ENCODE data around the gene SULT1A3. TPM values are rescaled to one million over a fixed set of nuclear protein-coding genes. Genes with fewer than 3 reads are reported as not detected.

SULT1A3 gene
- total and polyA plus RNA-seq, 7 experiments from 2014 or later = 0.51 to 34.8 (median 26.1) TPM

GRCh38 chr16:30179931-30180330 is 19.1 kb upstream of the SULT1A3 start:
- peaks cover 0 to 10% (median 8%) of the 10 kb centered on the region in 3 experiments for H3K36me3 ChIP-seq (ENCODE audit: control insufficient read depth in 2 of 3, insufficient read depth in 3 of 3, low read length in 3 of 3)
- Mint-ChIP-seq H3K4me1 (peaks cover 8 to 17% (median 14%) of the 10 kb centered on the region in 7 donors), H3K27ac (peak overlapping the region in 3 of 9 donors; percentile 5 to 30 (median 22)), H3K9me3 (no peaks in the 10 kb centered on the region), H3K4me3 (no peak overlapping the region), H3K36me3 (peaks cover 0 to 11% (median 9%) of the 10 kb centered on the region in 5 donors), H3K27me3 (no peaks in the 10 kb centered on the region)
- ATAC-seq = no peak
- no peaks in the 10 kb centered on the region for H3K27me3 ChIP-seq (ENCODE audit: control insufficient read depth in 2 of 2, insufficient read depth in 2 of 2, low read length in 2 of 2)
- no peak overlapping the region for H3K27ac ChIP-seq (ENCODE audit: low read depth, low read length)
- no peak for DNase-seq
- intact Hi-C loops (cut with micrococcal nuclease) = no loop called here
- CTCF ChIA-PET = interaction anchor here (0.6 to 1.0 kb wide), 4 partner anchors 78 to 482 kb away, joined by 3 to 4 read pairs (median 3); no protein-coding TSS in a partner anchor
- no peaks in the 10 kb centered on the region for H3K9me3 ChIP-seq (ENCODE audit: control insufficient read depth in 2 of 3, low read length in 3 of 3)
- peaks cover 9% of the 10 kb centered on the region in 2 donors for H3K4me1 ChIP-seq (ENCODE audit: control insufficient read depth in 2 of 2, insufficient read depth in 2 of 2, low read length in 2 of 2)
- no peak overlapping the region for H3K4me3 ChIP-seq (ENCODE audit: low read length)
- POLR2A ChIA-PET = interaction anchor here (0.6 to 1.5 kb wide), 4 partner anchors 65 to 371 kb away, joined by 3 to 8 read pairs (median 4); no protein-coding TSS in a partner anchor

GRCh38 chr16:30180741-30181140 is 18.3 kb upstream of the SULT1A3 start:
- peaks cover 9 to 13% of the 10 kb centered on the region in 2 donors for H3K4me1 ChIP-seq (ENCODE audit: control insufficient read depth in 2 of 2, insufficient read depth in 2 of 2, low read length in 2 of 2)
- H3K4me3 Mint-ChIP-seq = peak overlapping the region in 2 of 10 donors; percentile 37 to 72
- ATAC-seq (no peak), DNase-seq (no peak)
- H3K27me3 ChIP-seq (ENCODE audit: control insufficient read depth in 2 of 2, insufficient read depth in 2 of 2, low read length in 2 of 2) = no peaks in the 10 kb centered on the region
- peaks cover 10 to 19% (median 14%) of the 10 kb centered on the region in 7 donors for H3K4me1 Mint-ChIP-seq
- H3K27ac Mint-ChIP-seq = peak overlapping the region in 4 of 9 donors; percentile 25 to 65 (median 47)
- H3K4me3 ChIP-seq (ENCODE audit: low read length) = no peak overlapping the region
- H3K27ac ChIP-seq (ENCODE audit: low read depth, low read length) = no peak overlapping the region
- intact Hi-C loops (cut with micrococcal nuclease) = no loop called here
- no peaks in the 10 kb centered on the region for H3K9me3 Mint-ChIP-seq
- ChIA-PET POLR2A (interaction anchor here (0.8 to 7.7 kb wide), 3 partner anchors 64 to 133 kb away, joined by 3 to 116 read pairs (median 4); partner anchors contain the start of gene GDPD3), CTCF (interaction anchor here (0.7 to 1.0 kb wide), 2 partner anchors 88 to 482 kb away, joined by 3 read pairs; no protein-coding TSS in a partner anchor)
- H3K27me3 Mint-ChIP-seq = no peaks in the 10 kb centered on the region
- peaks cover 0 to 18% (median 10%) of the 10 kb centered on the region in 5 donors for H3K36me3 Mint-ChIP-seq
- H3K9me3 ChIP-seq (ENCODE audit: control insufficient read depth in 2 of 3, low read length in 3 of 3) = no peaks in the 10 kb centered on the region
- peaks cover 0 to 17% (median 8%) of the 10 kb centered on the region in 3 experiments for H3K36me3 ChIP-seq (ENCODE audit: control insufficient read depth in 2 of 3, insufficient read depth in 3 of 3, low read length in 3 of 3)

- Histone ChIP-seq H3K36me3 (ENCODE audit: control insufficient read depth in 2 of 3, insufficient read depth in 3 of 3, low read length in 3 of 3) (peaks cover 9 to 35% (median 26%) of the 10 kb centered on the region in 3 experiments), H3K27ac (ENCODE audit: low read depth, low read length) (peak within 1 kb of the TSS; percentile 85), H3K4me3 (ENCODE audit: low read length) (peak within 1 kb of the TSS; percentile 100), H3K4me1 (ENCODE audit: control insufficient read depth in 2 of 2, insufficient read depth in 2 of 2, low read length in 2 of 2) (peaks cover 28 to 36% of the 10 kb centered on the region in 2 donors), H3K27me3 (ENCODE audit: control insufficient read depth in 2 of 2, insufficient read depth in 2 of 2, low read length in 2 of 2) (no peaks in the 10 kb centered on the region), H3K9me3 (ENCODE audit: control insufficient read depth in 2 of 3, low read length in 3 of 3) (no peaks in the 10 kb centered on the region)
- intact Hi-C loops (cut with micrococcal nuclease) = loop anchor here in 1 of 2 donors (1.0 kb wide), 4 partner anchors 40 to 118 kb away; partner anchors contain the start of genes ALDOA, MAPK3 and YPEL3
- DNase-seq (peak; percentile 71 to 89 (median 85)), ATAC-seq (peak; percentile 72)
- peaks cover 19 to 36% (median 28%) of the 10 kb centered on the region in 7 donors for H3K4me1 Mint-ChIP-seq
- POLR2A ChIA-PET = interaction anchor here (0.5 to 7.7 kb wide), 44 partner anchors 8 to 475 kb away, joined by 3 to 216 read pairs (median 4); partner anchors contain the start of genes ALDOA, FBRS, GDPD3 and KCTD13
- H3K4me3 Mint-ChIP-seq = peak within 1 kb of the TSS; percentile 96 to 99 (median 98)
- H3K9me3 Mint-ChIP-seq = peaks cover 0 to 5% (median 0%) of the 10 kb centered on the region in 11 donors
- peak within 1 kb of the TSS; percentile 91 to 97 (median 96) for H3K27ac Mint-ChIP-seq
- peaks cover 4 to 38% (median 21%) of the 10 kb centered on the region in 5 donors for H3K36me3 Mint-ChIP-seq
- CTCF ChIA-PET = interaction anchor here (0.6 to 1.0 kb wide), 3 partner anchors 40 to 89 kb away, joined by 3 to 4 read pairs (median 3); no protein-coding TSS in a partner anchor
- no peaks in the 10 kb centered on the region for H3K27me3 Mint-ChIP-seq
Measured at GRCh38 chr16:30183233-30184095, 15.6 kb upstream of the SULT1A3 start, which contains the start of gene CORO1A. Gene CORO1A, plus strand, starts transcription at chr16:30183602. Its CDS starts 1,608 bp downstream, at chr16:30185210.

GRCh38 chr16:30184096-30184890 is 14.8 kb upstream of the SULT1A3 start:
- H3K27me3 Mint-ChIP-seq = no peaks in the 10 kb centered on the region
- peak overlapping the region; percentile 100 for H3K4me3 ChIP-seq (ENCODE audit: low read length)
- peak overlapping the region; percentile 91 to 97 (median 96) for H3K27ac Mint-ChIP-seq
- peaks cover 19 to 36% (median 28%) of the 10 kb centered on the region in 7 donors for H3K4me1 Mint-ChIP-seq
- DNase-seq (peak; percentile 45 to 91 (median 88)), ATAC-seq (peak; percentile 65)
- ChIA-PET CTCF (interaction anchor here (0.6 to 1.0 kb wide), 5 partner anchors 41 to 225 kb away, joined by 3 to 4 read pairs (median 3); no protein-coding TSS in a partner anchor), POLR2A (interaction anchor here (0.6 to 7.7 kb wide), 39 partner anchors 8 to 466 kb away, joined by 3 to 216 read pairs (median 4); partner anchors contain the start of genes ALDOA, GDPD3, KIF22 and MAPK3)
- H3K27me3 ChIP-seq (ENCODE audit: control insufficient read depth in 2 of 2, insufficient read depth in 2 of 2, low read length in 2 of 2) = no peaks in the 10 kb centered on the region
- no peaks in the 10 kb centered on the region for H3K9me3 ChIP-seq (ENCODE audit: control insufficient read depth in 2 of 3, low read length in 3 of 3)
- peaks cover 4 to 38% (median 21%) of the 10 kb centered on the region in 5 donors for H3K36me3 Mint-ChIP-seq
- peak overlapping the region; percentile 85 for H3K27ac ChIP-seq (ENCODE audit: low read depth, low read length)
- H3K36me3 ChIP-seq (ENCODE audit: control insufficient read depth in 2 of 3, insufficient read depth in 3 of 3, low read length in 3 of 3) = peaks cover 9 to 35% (median 26%) of the 10 kb centered on the region in 3 experiments
- intact Hi-C loops (cut with micrococcal nuclease) = no loop called here
- peaks cover 0 to 5% (median 0%) of the 10 kb centered on the region in 11 donors for H3K9me3 Mint-ChIP-seq
- peak overlapping the region; percentile 96 to 99 (median 98) for H3K4me3 Mint-ChIP-seq
- H3K4me1 ChIP-seq (ENCODE audit: control insufficient read depth in 2 of 2, insufficient read depth in 2 of 2, low read length in 2 of 2) = peaks cover 28 to 36% of the 10 kb centered on the region in 2 donors

- no peaks in the 10 kb centered on the region for H3K27me3 ChIP-seq (ENCODE audit: control insufficient read depth in 2 of 2, insufficient read depth in 2 of 2, low read length in 2 of 2)
- H3K4me3 ChIP-seq (ENCODE audit: low read length) = peak overlapping the region; percentile 100
- H3K36me3 Mint-ChIP-seq = peaks cover 4 to 38% (median 21%) of the 10 kb centered on the region in 5 donors
- H3K4me1 ChIP-seq (ENCODE audit: control insufficient read depth in 2 of 2, insufficient read depth in 2 of 2, low read length in 2 of 2) = peaks cover 28 to 36% of the 10 kb centered on the region in 2 donors
- POLR2A ChIA-PET = interaction anchor here (0.6 to 7.7 kb wide), 31 partner anchors 9 to 474 kb away, joined by 3 to 216 read pairs (median 4); partner anchors contain the start of genes ALDOA, C16orf54, GDPD3 and KIF22
- H3K27me3 Mint-ChIP-seq = no peaks in the 10 kb centered on the region
- H3K4me1 Mint-ChIP-seq = peaks cover 19 to 36% (median 28%) of the 10 kb centered on the region in 7 donors
- H3K9me3 ChIP-seq (ENCODE audit: control insufficient read depth in 2 of 3, low read length in 3 of 3) = no peaks in the 10 kb centered on the region
- intact Hi-C loops (cut with micrococcal nuclease) = no loop called here
- DNase-seq (peak in 3 of 9 donors; percentile 14 to 38 (median 14)), ATAC-seq (no peak)
- peaks cover 9 to 35% (median 26%) of the 10 kb centered on the region in 3 experiments for H3K36me3 ChIP-seq (ENCODE audit: control insufficient read depth in 2 of 3, insufficient read depth in 3 of 3, low read length in 3 of 3)
- peaks cover 0 to 5% (median 0%) of the 10 kb centered on the region in 11 donors for H3K9me3 Mint-ChIP-seq
- H3K27ac Mint-ChIP-seq = peak overlapping the region; percentile 93 to 97 (median 96)
- peak overlapping the region; percentile 85 for H3K27ac ChIP-seq (ENCODE audit: low read depth, low read length)
- peak overlapping the region; percentile 96 to 99 (median 98) for H3K4me3 Mint-ChIP-seq
- CTCF ChIA-PET = interaction anchor here (1.0 to 2.8 kb wide), 3 partner anchors 65 to 224 kb away, joined by 3 to 16 read pairs (median 4); partner anchors contain the start of gene TBX6
Measured at GRCh38 chr16:30184891-30185682, 14.0 kb upstream of the SULT1A3 start.

All from naive thymus-derived CD4-positive, alpha-beta T cell (primary cell).